ENCODE data around the gene ZNF316. TPM values are rescaled to one million over a fixed set of nuclear protein-coding genes. Genes with fewer than 3 reads are reported as not detected.

ZNF316 gene
- total RNA-seq, 3 donors from 2014 or later: 10.2 to 21.4 (median 21.3) TPM

- Histone ChIP-seq H3K4me1 (no peaks in the 10 kb centered on the region), H3K36me3 (peaks cover 22% of the 10 kb centered on the region), H3K4me3 (no peak overlapping the region), H3K27me3 (no peaks in the 10 kb centered on the region), H3K27ac (no peak overlapping the region), H3K9me3 (peaks cover 6 to 15% of the 10 kb centered on the region in 2 donors)
- no peak for DNase-seq (ENCODE audit: low spot score in 2 of 2)
- TF ChIP-seq POLR2AphosphoS5 (IDR thresholded peaks at IDR 0.05): no peak
- TF ChIP-seq CTCF (IDR thresholded peaks at IDR 0.05): no peak
- no peak for TF ChIP-seq POLR2A (IDR thresholded peaks at IDR 0.05)
- intact Hi-C loops (cut with DNase I; ENCODE audit: low total_unique reads): no loop called here
Measured at GRCh38 chr7:6654113-6654841, 17.2 kb downstream of the ZNF316 start.

DNA sequence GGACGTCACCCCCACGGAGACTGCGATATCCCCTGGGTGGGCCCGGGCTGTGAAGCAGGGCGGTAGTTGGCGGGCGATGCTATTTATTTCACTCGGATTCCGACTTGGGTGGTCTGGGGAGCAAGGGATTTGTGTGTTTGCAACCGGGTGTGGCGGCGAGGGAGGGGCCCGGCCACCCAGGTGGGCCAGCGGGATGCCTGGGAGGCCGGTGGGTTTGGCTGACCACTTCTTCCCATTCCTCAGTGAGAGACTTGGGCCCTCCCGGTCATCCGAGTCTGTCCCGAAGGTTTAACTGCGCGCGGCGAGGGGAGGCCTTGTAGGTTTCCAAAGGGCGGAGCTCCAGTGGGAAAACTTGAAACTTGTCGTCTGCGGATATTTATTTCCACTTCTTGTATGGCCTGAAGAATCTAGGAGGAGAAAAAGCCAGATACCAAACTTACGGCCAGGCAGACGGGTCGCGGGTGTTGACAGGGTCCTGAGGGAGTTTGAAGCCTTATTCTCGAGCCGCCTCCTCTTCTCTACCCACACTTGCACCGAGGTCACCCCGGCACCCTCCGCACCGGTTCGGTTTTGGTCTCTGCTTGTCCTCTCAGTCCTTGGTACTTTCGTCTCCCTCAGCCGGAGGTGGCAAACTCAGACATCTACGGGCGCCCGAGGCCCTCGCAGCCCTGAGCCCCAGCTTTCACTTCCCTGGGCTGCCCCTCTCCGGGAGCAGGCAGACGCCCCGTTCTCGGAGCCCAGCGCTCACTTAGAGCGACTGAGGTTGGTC lies 17.9 kb downstream of the ZNF316 start:
- no peak for DNase-seq (ENCODE audit: low spot score in 2 of 2)
- peaks cover 6 to 15% of the 10 kb centered on the region in 2 donors for H3K9me3 ChIP-seq
- H3K4me3 ChIP-seq: no peak overlapping the region
- no peaks in the 10 kb centered on the region for H3K4me1 ChIP-seq
- peaks cover 22% of the 10 kb centered on the region for H3K36me3 ChIP-seq
- H3K27me3 ChIP-seq: no peaks in the 10 kb centered on the region
- no peak overlapping the region for H3K27ac ChIP-seq
- no peak for TF ChIP-seq POLR2A (IDR thresholded peaks at IDR 0.05)
- TF ChIP-seq POLR2AphosphoS5 (IDR thresholded peaks at IDR 0.05): no peak
- TF ChIP-seq CTCF (IDR thresholded peaks at IDR 0.05): no peak
- intact Hi-C loops (cut with DNase I; ENCODE audit: low total_unique reads): no loop called here

- TF ChIP-seq POLR2AphosphoS5 (IDR thresholded peaks at IDR 0.05) (no peak), CTCF (IDR thresholded peaks at IDR 0.05) (no peak), POLR2A (IDR thresholded peaks at IDR 0.05) (no peak)
- no peak for DNase-seq (ENCODE audit: low spot score in 2 of 2)
- H3K27ac ChIP-seq: no peak overlapping the region
- no peaks in the 10 kb centered on the region for H3K4me1 ChIP-seq
- peaks cover 6 to 15% of the 10 kb centered on the region in 2 donors for H3K9me3 ChIP-seq
- H3K4me3 ChIP-seq: no peak overlapping the region
- no peaks in the 10 kb centered on the region for H3K27me3 ChIP-seq
- intact Hi-C loops (cut with DNase I; ENCODE audit: low total_unique reads): no loop called here
- peaks cover 22% of the 10 kb centered on the region for H3K36me3 ChIP-seq
Measured at GRCh38 chr7:6655636-6656385, 18.7 kb downstream of the ZNF316 start.

GRCh38 chr7:6656413-6656812 lies 19.3 kb downstream of the ZNF316 start:
- TF ChIP-seq POLR2AphosphoS5 (IDR thresholded peaks at IDR 0.05): no peak
- TF ChIP-seq POLR2A (IDR thresholded peaks at IDR 0.05): no peak
- no peak for TF ChIP-seq CTCF (IDR thresholded peaks at IDR 0.05)
- Histone ChIP-seq H3K4me1 (no peaks in the 10 kb centered on the region), H3K27me3 (no peaks in the 10 kb centered on the region), H3K36me3 (peaks cover 22% of the 10 kb centered on the region), H3K4me3 (no peak overlapping the region), H3K27ac (no peak overlapping the region), H3K9me3 (peaks cover 6 to 14% of the 10 kb centered on the region in 2 donors)
- intact Hi-C loops (cut with DNase I; ENCODE audit: low total_unique reads): no loop called here
- DNase-seq (ENCODE audit: low spot score in 2 of 2): no peak
